DMS153 treated with DMSO at 0.1 percent for 48 hours (cell line): ENCODE measurements around the gene WASF2.

Source experiments
- DNase-seq: peaks from one replicate; lab custom pipeline; 2025; ENCODE audit not compliant: unreplicated experiment; lab: John Stamatoyannopoulos, UW

Gene WASF2

GRCh38 chr1:27361553-27361952 lies 128.4 kb downstream of the WASF2 start:
- no peak for DNase-seq

DNA sequence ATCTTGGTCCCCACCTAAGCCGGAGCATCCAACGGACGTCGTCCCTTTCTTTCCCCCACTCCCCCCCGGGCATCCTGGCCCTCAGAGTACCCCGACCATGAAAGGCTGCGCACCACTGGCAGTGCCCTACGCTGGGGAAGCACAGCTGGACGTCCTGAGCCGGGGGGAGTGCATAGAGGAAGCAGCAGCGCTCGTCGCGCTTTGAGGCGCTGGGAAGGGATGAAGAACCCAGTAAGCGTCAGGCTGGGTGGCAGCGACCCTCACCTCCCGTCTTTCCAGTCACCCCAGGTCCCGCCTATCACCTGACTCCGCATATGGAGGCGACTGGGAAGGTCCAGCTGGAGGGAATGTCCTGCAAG lies 128.9 kb downstream of the WASF2 start:
- DNase-seq: no peak

DNA sequence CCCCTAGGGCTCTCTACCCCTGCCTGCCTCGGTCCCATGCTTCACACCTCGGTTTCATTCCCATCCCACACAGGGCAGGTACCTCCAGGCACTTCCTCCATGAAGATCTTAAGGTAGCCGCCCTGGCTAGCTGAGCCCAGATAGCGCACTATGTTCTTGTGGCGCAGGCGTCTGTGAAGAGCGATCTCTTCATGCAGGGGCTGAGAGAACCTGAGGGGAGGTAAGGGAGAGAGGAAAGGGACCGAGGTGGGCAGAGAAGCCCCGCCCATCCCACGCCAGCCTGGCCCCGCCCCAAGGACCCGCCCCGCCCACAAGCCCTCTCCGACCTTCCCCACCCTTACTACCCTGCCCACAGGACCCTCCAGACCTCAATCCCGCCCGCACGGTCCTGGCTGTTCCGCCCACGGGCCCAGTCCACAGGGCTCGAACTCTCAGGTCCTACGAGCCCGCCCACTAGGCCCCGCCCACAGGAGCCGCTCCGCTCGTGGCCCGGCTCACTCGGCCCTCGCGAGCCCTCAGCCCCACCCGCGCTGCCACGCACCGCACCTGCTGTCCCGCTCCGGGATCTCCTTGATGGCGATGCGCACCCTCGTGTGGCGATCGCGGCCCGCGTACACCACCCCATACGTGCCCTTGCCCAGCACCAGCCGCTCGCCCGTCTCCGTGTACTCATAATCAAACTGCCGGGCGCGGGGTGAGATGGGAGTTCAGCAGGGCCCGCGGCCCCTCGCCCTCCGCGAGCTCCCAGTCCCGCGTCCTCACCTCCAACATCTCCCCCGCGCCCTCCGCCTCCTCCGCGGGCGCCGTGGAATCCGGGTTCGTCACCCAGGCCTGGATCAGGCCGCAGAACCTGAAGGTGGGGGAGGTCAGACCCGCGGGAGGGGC lies 129.6 kb downstream of the WASF2 start:
- DNase-seq: no peak

GRCh38 chr1:27359822-27360158 lies 130.2 kb downstream of the WASF2 start:
- DNase-seq: no peak

GRCh38 chr1:27358928-27359313 lies 131.0 kb downstream of the WASF2 start:
- DNase-seq: no peak

- DNase-seq: no peak
Observed at GRCh38 chr1:27358038-27358927, 131.7 kb downstream of the WASF2 start.

DNA sequence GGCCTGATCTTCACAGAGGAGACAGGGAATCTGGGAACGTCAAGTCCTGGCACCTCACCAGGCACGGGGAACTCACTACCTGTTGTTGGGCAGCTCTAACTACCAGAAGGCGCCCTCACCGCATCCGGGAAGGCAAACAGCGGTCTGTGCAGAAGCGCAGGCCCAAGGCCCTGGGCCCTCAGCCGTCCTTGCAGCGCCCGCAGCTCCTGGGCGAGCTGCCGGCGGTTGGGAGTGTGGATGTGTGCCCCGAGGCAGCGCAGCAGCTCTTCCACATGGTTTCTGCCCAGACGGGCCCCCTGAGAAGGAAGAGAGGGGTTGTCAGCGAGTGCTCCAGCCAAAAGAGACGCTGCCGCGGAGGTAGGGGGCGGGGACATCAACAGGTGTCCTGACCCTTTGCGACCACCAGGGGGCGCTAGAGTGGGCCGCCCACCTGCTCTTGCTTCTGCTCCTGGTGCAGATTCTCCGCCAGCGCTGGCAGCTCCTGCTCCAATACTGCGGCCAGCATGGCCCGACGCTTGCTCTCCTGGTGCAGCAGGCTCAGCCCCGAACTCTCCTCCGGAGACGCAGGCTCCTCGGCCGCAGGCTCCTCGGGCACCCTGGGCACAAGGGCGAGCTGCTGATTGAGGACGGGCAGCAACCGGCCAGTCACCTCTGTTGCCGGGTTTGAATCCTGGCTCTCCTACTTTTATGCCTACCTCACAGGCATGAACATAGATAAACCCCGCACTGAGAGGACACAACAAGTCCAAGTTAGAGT lies 132.5 kb downstream of the WASF2 start:
- DNase-seq: peak; percentile 72

DNA sequence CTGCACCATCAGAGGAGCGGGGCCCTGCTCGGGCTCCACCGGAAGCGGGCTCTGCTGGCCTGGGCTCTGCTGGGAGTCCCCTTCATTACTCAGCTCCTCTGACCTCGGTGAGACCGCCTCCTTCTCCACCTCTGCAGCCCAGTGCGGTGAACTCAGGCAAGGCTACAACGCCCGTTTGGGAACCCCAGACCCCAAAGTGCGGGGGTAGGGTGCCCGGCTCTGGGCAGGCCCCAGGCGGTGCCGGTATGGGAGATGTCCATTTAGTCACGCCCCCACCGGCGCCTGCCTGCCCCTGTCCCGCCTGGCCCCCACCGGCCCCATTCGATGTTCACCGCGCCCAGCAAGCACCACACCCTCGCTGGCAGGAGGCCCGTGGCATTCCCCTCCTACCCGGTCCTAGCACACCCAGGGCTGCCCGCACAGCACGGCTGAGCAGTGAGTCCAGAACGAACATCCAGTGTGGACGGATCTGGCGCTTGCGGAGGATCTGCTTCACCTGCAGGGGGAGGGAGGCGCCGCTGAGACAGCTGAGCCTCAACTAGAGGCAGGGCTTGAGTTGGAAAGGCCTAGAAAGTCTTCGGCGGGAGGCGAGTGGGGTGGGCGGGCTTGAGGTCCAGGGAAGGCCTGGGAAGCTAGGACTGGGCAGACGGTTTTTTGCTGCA lies 133.2 kb downstream of the WASF2 start:
- no peak for DNase-seq

GRCh38 chr1:27356277-27356618 lies 133.7 kb downstream of the WASF2 start:
- DNase-seq: no peak

GRCh38 chr1:27355683-27356082 lies 134.3 kb downstream of the WASF2 start:
- DNase-seq: no peak
